Astrocyte of the cerebellum (primary cell): ENCODE results near the gene AFG1L.

Source experiments
- DNase-seq: peaks from one replicate; pipeline ENCODE4 v3.0.0-alpha.2; 2011; ENCODE audit warnings: low read depth
- H3K4me3 ChIP-seq: 2 replicates; pipeline ENCODE4 v1.5.1; 2011; ENCODE audit warnings: mild to moderate bottlenecking, low read depth, low read length, moderate library complexity
- CTCF ChIP-seq: IDR thresholded peaks from 2 replicates; pipeline ENCODE4 v1.5.1; 2012; ENCODE audit warnings: low read length, low read depth, moderate library complexity, mild to moderate bottlenecking; ENCODE audit errors: missing control alignments
- in situ Hi-C: cut with HindIII; loops from 2 replicates; pipeline ENCODE4 v1.10.0; 2017; ENCODE audit warnings: low sequenced_read_pairs

Gene AFG1L

GRCh38 chr6:108350528-108350927 lies 55.7 kb downstream of the AFG1L start:
- H3K4me3 ChIP-seq, result no peak overlapping the region
- DNase-seq, result no peak
- no peak for TF ChIP-seq CTCF
- in situ Hi-C loops, result no loop called here

DNA sequence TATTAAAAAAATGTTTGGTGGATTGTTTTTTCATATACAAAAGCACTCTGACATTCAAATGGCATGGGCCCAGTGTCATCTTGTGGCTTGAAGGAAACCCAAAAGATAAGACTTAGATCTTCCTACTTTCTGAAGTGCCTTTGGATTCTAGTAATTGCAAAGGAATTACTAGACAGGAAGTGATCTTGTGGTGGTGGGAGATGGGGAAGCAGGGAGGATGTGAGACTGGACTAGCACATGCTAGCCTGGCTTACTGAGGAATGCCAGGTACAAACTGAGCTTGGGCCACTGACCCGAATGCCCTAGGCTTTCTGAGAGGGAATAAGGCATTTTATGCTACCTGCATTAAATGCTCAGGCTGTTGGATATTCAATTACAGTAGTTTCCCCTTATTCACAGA lies 59.0 kb downstream of the AFG1L start:
- in situ Hi-C loops, result no loop called here
- no peak overlapping the region for H3K4me3 ChIP-seq
- no peak for TF ChIP-seq CTCF
- DNase-seq, result no peak

DNA sequence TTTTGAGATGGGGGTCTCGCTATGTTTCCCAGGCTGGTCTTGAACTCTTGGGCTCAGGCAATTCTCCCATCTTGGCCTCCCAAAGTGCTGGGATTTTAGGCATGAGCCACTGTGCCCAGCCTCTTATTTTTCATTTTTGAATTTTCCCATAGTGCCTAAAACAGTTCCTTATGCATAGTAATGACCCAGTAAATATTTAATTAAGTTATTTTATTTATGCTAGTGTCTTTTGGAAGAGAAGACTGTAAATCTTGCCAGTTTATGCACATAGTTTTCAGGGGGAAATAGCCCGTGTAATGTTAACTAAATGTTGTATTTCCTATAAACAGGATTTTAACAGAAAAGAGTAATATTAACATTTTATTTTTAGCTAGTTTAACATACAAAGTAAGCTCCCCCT lies 60.3 kb downstream of the AFG1L start:
- DNase-seq, result no peak
- in situ Hi-C loops, result no loop called here
- H3K4me3 ChIP-seq, result no peak overlapping the region
- no peak for TF ChIP-seq CTCF

- in situ Hi-C loops, result no loop called here
- DNase-seq, result no peak
- no peak for TF ChIP-seq CTCF
- H3K4me3 ChIP-seq, result no peak overlapping the region
These were observed 61.0 kb downstream of the AFG1L start for GRCh38 chr6:108355890-108356289.

- no peak for TF ChIP-seq CTCF
These were observed 65.3 kb downstream of the AFG1L start for GRCh38 chr6:108359901-108360882.

DNA sequence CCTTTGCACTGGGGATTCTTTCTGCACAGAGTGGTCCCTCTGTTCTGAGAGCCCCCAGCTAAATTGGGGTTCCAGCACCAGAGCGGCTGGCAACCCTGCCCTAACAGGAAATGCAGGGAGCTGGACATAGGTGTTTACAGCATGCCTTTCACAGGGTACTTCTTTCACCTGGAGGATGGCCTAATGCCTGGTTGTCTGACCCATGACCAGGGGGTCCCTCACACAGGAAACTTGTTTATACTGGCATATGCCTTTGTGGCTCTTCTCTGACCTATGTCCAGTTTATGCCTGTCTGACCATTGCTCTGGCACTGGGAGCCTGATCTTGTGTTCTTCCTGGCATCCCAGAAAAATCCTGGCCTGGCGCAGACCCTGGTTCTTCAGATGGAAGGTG lies 66.1 kb downstream of the AFG1L start:
- H3K4me3 ChIP-seq, result no peak overlapping the region
- DNase-seq, result no peak
- TF ChIP-seq CTCF, result no peak
- in situ Hi-C loops, result no loop called here

More at GRCh38 chr6:108359901-108360882, 65.3 kb downstream of the AFG1L start:
- no peak for DNase-seq
- H3K4me3 ChIP-seq, result no peak overlapping the region
- in situ Hi-C loops, result no loop called here
